Parathyroid adenoma (tissue), 2 donors: ENCODE results near the gene ERVH48-1.
A peak's percentile ranks its signal among the peaks of the same experiment; 100 is the strongest.

Experiments used
- H2AFZ ChIP-seq: fragments of 300-600 bp; sonication (generic); one replicate; pipeline ENCODE4 v1.7.0; 2017; ENCODE audit warnings: antibody characterized with exemption, mild to moderate bottlenecking
- H3K27ac ChIP-seq: fragments of 300-600 bp; sonication (generic); one replicate; pipeline ENCODE4 v1.7.0; 2017
- H3K27me3 ChIP-seq: fragments of 300-600 bp; sonication (generic); one replicate; pipeline ENCODE4 v1.7.0; 2017; ENCODE audit warnings: low read length; ENCODE audit not compliant: control insufficient read depth, insufficient read depth
- H3K36me3 ChIP-seq: fragments of 300-600 bp; sonication (generic); one replicate; pipeline ENCODE4 v1.7.0; 2017; ENCODE audit warnings: low read length; ENCODE audit not compliant: control insufficient read depth, insufficient read depth
- H3K4me1 ChIP-seq: fragments of 300-600 bp; sonication (generic); one replicate; pipeline ENCODE4 v1.7.0; 2017; ENCODE audit warnings: control low read depth
- H3K4me2 ChIP-seq: fragments of 300-600 bp; sonication (generic); one replicate; pipeline ENCODE4 v1.7.0; 2017; ENCODE audit warnings: low read length
- H3K4me3 ChIP-seq: fragments of 300-600 bp; sonication (generic); one replicate; pipeline ENCODE4 v1.7.0; 2017; ENCODE audit warnings: low read depth, low read length
- H3K79me2 ChIP-seq: fragments of 300-600 bp; sonication (generic); one replicate; pipeline ENCODE4 v1.7.0; 2017; ENCODE audit warnings: control low read depth
- H3K9ac ChIP-seq: fragments of 300-600 bp; sonication (generic); one replicate; pipeline ENCODE4 v1.7.0; 2017; ENCODE audit warnings: mild to moderate bottlenecking
- H3K9me3 ChIP-seq: fragments of 300-600 bp; sonication (generic); one replicate; pipeline ENCODE4 v1.7.0; 2017; ENCODE audit warnings: low read length; ENCODE audit not compliant: control insufficient read depth
- CTCF ChIP-seq: fragments of 300-600 bp; sonication (generic); IDR thresholded peaks from one replicate; pipeline ENCODE4 v1.7.0; 2017; ENCODE audit warnings: antibody characterized with exemption, mild to moderate bottlenecking
- donor health status: primary hyperparathyroidism.

The ERVH48-1 gene

GRCh38 chr21:42900446-42900845 is 25.0 kb downstream of the ERVH48-1 start:
- no peak overlapping the region for H3K9ac ChIP-seq

GRCh38 chr21:42892931-42893755 is 32.3 kb downstream of the ERVH48-1 start, which contains the start of gene NDUFV3:
NDUFV3 (plus strand) TSS chr21:42893309; CDS start chr21:42893334, 25 bp downstream.
- Histone ChIP-seq H2AFZ (peak within 1 kb of the TSS; percentile 88), H3K9me3 (no peaks in the 10 kb centered on the region), H3K4me2 (peak within 1 kb of the TSS; percentile 83), H3K27me3 (no peaks in the 10 kb centered on the region), H3K4me1 (no peaks in the 10 kb centered on the region), H3K4me3 (peak within 1 kb of the TSS; percentile 88), H3K27ac (peak within 1 kb of the TSS; percentile 92), H3K79me2 (peaks cover 14% of the 10 kb centered on the region), H3K36me3 (no peaks in the 10 kb centered on the region), H3K9ac (peak within 1 kb of the TSS; percentile 41)
- peak; percentile 11 for TF ChIP-seq CTCF

More at GRCh38 chr21:42900446-42900845, 25.0 kb downstream of the ERVH48-1 start:
- Histone ChIP-seq H2AFZ (no peak overlapping the region), H3K36me3 (no peaks in the 10 kb centered on the region), H3K79me2 (peaks cover 23% of the 10 kb centered on the region), H3K4me3 (no peak overlapping the region), H3K27me3 (no peaks in the 10 kb centered on the region), H3K4me1 (no peaks in the 10 kb centered on the region), H3K9me3 (no peaks in the 10 kb centered on the region), H3K4me2 (no peak overlapping the region), H3K27ac (no peak overlapping the region)
- no peak for TF ChIP-seq CTCF

GRCh38 chr21:42892582-42892930 is 32.9 kb downstream of the ERVH48-1 start:
- Histone ChIP-seq H3K36me3 (no peaks in the 10 kb centered on the region), H3K9ac (no peak overlapping the region), H3K27me3 (no peaks in the 10 kb centered on the region), H2AFZ (peak overlapping the region; percentile 88), H3K27ac (peak overlapping the region; percentile 92), H3K4me3 (peak overlapping the region; percentile 88), H3K4me2 (peak overlapping the region; percentile 83), H3K79me2 (peaks cover 13% of the 10 kb centered on the region), H3K9me3 (no peaks in the 10 kb centered on the region), H3K4me1 (no peaks in the 10 kb centered on the region)
- TF ChIP-seq CTCF, result no peak

- Histone ChIP-seq H3K27me3 (no peaks in the 10 kb centered on the region), H2AFZ (no peak overlapping the region), H3K4me1 (no peaks in the 10 kb centered on the region), H3K36me3 (no peaks in the 10 kb centered on the region), H3K4me3 (no peak overlapping the region), H3K79me2 (no peaks in the 10 kb centered on the region), H3K9me3 (no peaks in the 10 kb centered on the region), H3K4me2 (no peak overlapping the region), H3K27ac (no peak overlapping the region), H3K9ac (no peak overlapping the region)
- TF ChIP-seq CTCF, result no peak
Measured at GRCh38 chr21:42887326-42887725, 38.1 kb downstream of the ERVH48-1 start.

GRCh38 chr21:42883921-42884320 is 41.5 kb downstream of the ERVH48-1 start:
- Histone ChIP-seq H3K4me2 (no peak overlapping the region), H3K79me2 (no peaks in the 10 kb centered on the region), H3K4me3 (no peak overlapping the region), H2AFZ (no peak overlapping the region), H3K36me3 (no peaks in the 10 kb centered on the region), H3K4me1 (no peaks in the 10 kb centered on the region), H3K27me3 (no peaks in the 10 kb centered on the region), H3K9me3 (no peaks in the 10 kb centered on the region), H3K27ac (no peak overlapping the region), H3K9ac (no peak overlapping the region)
- TF ChIP-seq CTCF, result no peak
